Heart left ventricle (tissue), 16 donors: ENCODE data around the gene RAB1B. TPM values are rescaled to one million over a fixed set of nuclear protein-coding genes. Genes with fewer than 3 reads are reported as not detected.
"Not testable (repeated sequence)": the region's sequence is repeated elsewhere in the genome, so short reads cannot be mapped to it uniquely, and the experiment has no call there.

Experiments used
- ATAC-seq, 4 donors: fragments of 200-7000 bp; cut with Tn5 transposase; one replicate each; pipeline ENCODE4 v1.9.1; 2020 to 2022; ENCODE audit warnings: moderate library complexity in 4 of 4, mild to moderate bottlenecking in 3 of 4, moderate number of reproducible peaks in 1 of 4
- DNase-seq, 5 donors: peaks; one replicate each; pipeline ENCODE4 v3.0.0-alpha.2; 2020
- H3K27ac ChIP-seq, 12 donors: fragments of 200-600 bp; sonication (generic) in 4 of 12; one replicate each; pipeline versions ENCODE4 v1.5.0 to v1.8.0; 2016 to 2022; ENCODE audit warnings: mild to moderate bottlenecking in 2 of 12
- H3K27me3 ChIP-seq, 9 donors: fragments of 200-600 bp; sonication (generic) in 2 of 9; one replicate each; pipeline versions ENCODE4 v1.5.1 to v1.8.0; 2016 to 2022; ENCODE audit warnings: mild to moderate bottlenecking in 3 of 9
- H3K36me3 ChIP-seq, 9 donors: fragments of 200-600 bp; sonication (generic) in 2 of 9; one replicate each; pipeline versions ENCODE4 v1.5.0 to v1.8.0; 2018 to 2022; ENCODE audit warnings: mild to moderate bottlenecking in 2 of 9
- H3K4me1 ChIP-seq, 12 donors: fragments of 200-600 bp; sonication (generic) in 4 of 12; one replicate each; pipeline versions ENCODE4 v1.5.0 to v1.8.0; 2016 to 2022; ENCODE audit warnings: mild to moderate bottlenecking in 3 of 12
- H3K4me3 ChIP-seq, 12 donors: fragments of 200-600 bp; sonication (generic) in 4 of 12; one replicate each; pipeline versions ENCODE4 v1.5.0 to v1.8.0; 2017 to 2022; ENCODE audit warnings: mild to moderate bottlenecking in 9 of 12, moderate library complexity in 4 of 12
- H3K9me3 ChIP-seq, 12 donors: fragments of 200-600 bp; sonication (generic) in 4 of 12; one replicate each; pipeline versions ENCODE4 v1.5.0 to v1.8.0; 2016 to 2022; ENCODE audit warnings: mild to moderate bottlenecking in 1 of 12
- POLR2A ChIP-seq, 2 donors: fragments of 450-650 bp; IDR thresholded peaks; one replicate each; pipeline ENCODE4 v1.6.1; 2017; ENCODE audit warnings: antibody characterized with exemption in 2 of 2, mild to moderate bottlenecking in 2 of 2, moderate library complexity in 2 of 2
- WGBS, 4 donors: extraction: QIAGEN DNeasy Blood & Tissue Kit in 2 of 4; methylation state at CpG; one replicate each; pipeline versions ENCODE4 v1.1.5 to v1.1.7; 2013 to 2018; 5-methylcytosine and 5-hydroxymethylcytosine counted together
- intact Hi-C, 10 donors: fragments of 100-400 bp; cut with DNase I; formaldehyde crosslinking; loops; one replicate each; pipeline versions ENCODE4 v1.11.1 to v1.14.2; 2022
- polyA plus RNA-seq, 2 donors: library from polyadenylated mRNA; stranded (reverse); fragments of 200-250 nt; gene quantifications; one replicate each; pipeline ENCODE4 v1.2.3, GENCODE V29; 2013
- total RNA-seq, 9 donors: library from RNA; depleted of rRNA in 2 of 9; stranded (reverse); fragments of >200 nt in 2 of 9; fragmentation: NEBNext Ultra II Directional in 3 of 9; extraction: Animal tissue kit (Norgen Biotek cat#: 25700) in 3 of 9; gene quantifications; one replicate each; pipeline versions ENCODE4 v1.1.0 to v1.2.4, GENCODE V29; 2016 to 2023
- TF ChIP-seq, protein P1 (sequence below), 12 donors: fragments of 200-600 bp; sonication (generic) in 4 of 12; IDR thresholded peaks; one replicate each; pipeline versions ENCODE4 v1.5.0 to v1.8.0; 2018 to 2022; ENCODE audit warnings: antibody characterized with exemption in 12 of 12, mild to moderate bottlenecking in 5 of 12
- donor health status: ischemic (EF 13 %, LVEDD 7.1; RV severe dilation, severe dysfunction).
- donor health status: healthy with polysubstance abuse.
- donor health status: DM: no; HTN: yes; CAD: no.
- donor health status: DM: no; HTN: no; CAD: no.
- donor health status: ischemic (EF 25% LVEDD 6.9; RV normal size, moderate dysfunction).
- donor health status: ischemic (EF 25% LVEDD 5.7; RV mildly dilated, moderate dysfunction).
- donor health status: healthy.
- donor health status: DM: yes; HTN: yes; CAD: no.
- donor health status: ischemic (EF 35%, LVEDD 5.7; RV mildly dilated, moderate dysfunction).
- donor health status: nonischemic (EF 11% LVEDD 7.7; RV severe dilation, severe dysfunction).
- donor health status: DM: yes; HTN: yes; CAD: no.
- donor health status: PGD.
- donor health status: ischemic (EF 29% LVEDD 5.4; RV normal size, mild dysfunction).
- donor health status: nonischemic (EF 23%, LVEDD 6.1; RV moderate dilation, normal function).

Gene RAB1B
- total and polyA plus RNA-seq, 11 donors: 111 to 178 (median 135) TPM

DNA sequence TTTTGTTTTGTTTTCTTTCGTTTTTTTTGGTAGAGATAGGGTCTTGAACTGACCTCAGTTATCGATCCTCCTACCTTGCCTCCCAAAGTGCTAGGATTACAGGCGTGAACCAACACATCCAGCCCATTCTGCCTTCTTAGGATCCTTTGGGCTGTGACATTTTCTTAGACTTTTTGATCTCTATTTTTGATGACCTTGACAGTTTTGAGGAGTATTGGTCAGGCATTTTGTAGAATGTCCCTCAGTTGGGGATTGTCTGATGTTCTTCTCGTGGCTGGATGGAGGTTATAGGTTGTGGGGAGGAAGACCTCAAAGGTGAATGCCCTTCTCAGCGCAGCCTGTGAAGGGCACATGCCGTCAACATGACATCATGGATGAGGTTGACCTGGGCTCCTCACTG is 19.5 kb upstream of the RAB1B start:
- WGBS, 4 donors: 84 to 94% (median 89%) methylated on average over 6 of the region's 6 CpGs
- Histone ChIP-seq H3K27ac (no peak overlapping the region), H3K4me3 (no peak overlapping the region), H3K9me3 (no peaks in the 10 kb centered on the region), H3K27me3 (no peaks in the 10 kb centered on the region), H3K4me1 (peaks cover 0 to 6% (median 0%) of the 10 kb centered on the region in 12 donors), H3K36me3 (peaks cover 0 to 20% (median 10%) of the 10 kb centered on the region in 9 donors)
- intact Hi-C loops: no loop called here
- DNase-seq (no peak), ATAC-seq (no peak)
- TF ChIP-seq, protein P1, sequence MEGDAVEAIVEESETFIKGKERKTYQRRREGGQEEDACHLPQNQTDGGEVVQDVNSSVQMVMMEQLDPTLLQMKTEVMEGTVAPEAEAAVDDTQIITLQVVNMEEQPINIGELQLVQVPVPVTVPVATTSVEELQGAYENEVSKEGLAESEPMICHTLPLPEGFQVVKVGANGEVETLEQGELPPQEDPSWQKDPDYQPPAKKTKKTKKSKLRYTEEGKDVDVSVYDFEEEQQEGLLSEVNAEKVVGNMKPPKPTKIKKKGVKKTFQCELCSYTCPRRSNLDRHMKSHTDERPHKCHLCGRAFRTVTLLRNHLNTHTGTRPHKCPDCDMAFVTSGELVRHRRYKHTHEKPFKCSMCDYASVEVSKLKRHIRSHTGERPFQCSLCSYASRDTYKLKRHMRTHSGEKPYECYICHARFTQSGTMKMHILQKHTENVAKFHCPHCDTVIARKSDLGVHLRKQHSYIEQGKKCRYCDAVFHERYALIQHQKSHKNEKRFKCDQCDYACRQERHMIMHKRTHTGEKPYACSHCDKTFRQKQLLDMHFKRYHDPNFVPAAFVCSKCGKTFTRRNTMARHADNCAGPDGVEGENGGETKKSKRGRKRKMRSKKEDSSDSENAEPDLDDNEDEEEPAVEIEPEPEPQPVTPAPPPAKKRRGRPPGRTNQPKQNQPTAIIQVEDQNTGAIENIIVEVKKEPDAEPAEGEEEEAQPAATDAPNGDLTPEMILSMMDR (IDR thresholded peaks at IDR 0.05): no peak
- no peak for TF ChIP-seq POLR2A (IDR thresholded peaks at IDR 0.05)

DNA sequence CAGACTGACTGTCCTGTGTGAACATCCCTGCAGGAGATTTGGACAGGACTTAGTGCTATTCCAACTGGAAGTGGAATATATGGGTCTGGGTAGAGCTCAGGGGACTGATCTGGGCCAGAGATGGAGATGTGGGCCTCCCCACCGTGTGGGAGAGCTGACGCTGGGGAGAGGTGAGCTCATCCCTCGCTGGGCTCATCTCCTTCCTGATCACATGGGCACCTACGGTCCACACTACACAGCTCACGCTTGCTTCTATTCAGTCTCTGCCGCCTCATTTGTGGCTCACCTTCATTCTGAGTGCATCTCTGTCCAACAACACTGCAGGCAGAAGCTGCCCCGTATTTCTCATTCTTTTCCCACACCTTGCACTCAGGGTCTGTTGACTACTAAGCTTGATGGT is 16.6 kb upstream of the RAB1B start:
- TF ChIP-seq POLR2A (IDR thresholded peaks at IDR 0.05): no peak
- TF ChIP-seq, protein P1 (IDR thresholded peaks at IDR 0.05): no peak
- Histone ChIP-seq H3K36me3 (peaks cover 0 to 9% (median 0%) of the 10 kb centered on the region in 9 donors), H3K4me3 (no peak overlapping the region), H3K9me3 (no peaks in the 10 kb centered on the region), H3K27me3 (peaks cover 0 to 2% (median 0%) of the 10 kb centered on the region in 9 donors), H3K4me1 (peaks cover 0 to 11% (median 3%) of the 10 kb centered on the region in 12 donors), H3K27ac (no peak overlapping the region)
- DNase-seq: no peak
- ATAC-seq: no peak
- 78 to 86% (median 79%) methylated on average over 7 of the region's 7 CpGs for WGBS, 4 donors
- intact Hi-C loops: no loop called here

DNA sequence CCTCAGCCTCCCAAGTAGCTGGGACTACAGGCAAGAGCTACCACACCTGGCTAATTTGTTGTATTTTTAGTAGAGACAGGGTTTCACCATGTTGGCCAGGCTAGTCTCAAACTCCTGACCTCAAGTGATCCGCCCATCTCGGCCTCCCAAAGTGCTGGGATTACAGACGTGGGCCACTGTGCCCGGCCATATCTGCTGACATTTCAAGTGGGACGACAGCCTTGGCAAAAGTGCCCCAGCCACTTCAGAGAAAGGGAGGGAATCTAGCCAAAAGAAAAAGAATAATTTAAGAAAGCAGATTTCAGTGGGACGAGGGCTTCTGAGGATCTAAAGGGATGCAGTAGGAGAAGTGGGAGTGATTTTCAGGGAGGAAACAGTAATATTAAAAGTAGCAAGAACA is 15.4 kb upstream of the RAB1B start:
- DNase-seq, H3K27me3 ChIP-seq, H3K36me3 ChIP-seq, H3K9me3 ChIP-seq, H3K27ac ChIP-seq, H3K4me3 ChIP-seq, intact Hi-C loops, ATAC-seq: not testable (repeated sequence)
- WGBS, 4 donors: 34 to 52% (median 47%) methylated on average over 6 of the region's 6 CpGs
- H3K4me1 ChIP-seq: peaks cover 0 to 16% (median 9%) of the 10 kb centered on the region in 12 donors

DNA sequence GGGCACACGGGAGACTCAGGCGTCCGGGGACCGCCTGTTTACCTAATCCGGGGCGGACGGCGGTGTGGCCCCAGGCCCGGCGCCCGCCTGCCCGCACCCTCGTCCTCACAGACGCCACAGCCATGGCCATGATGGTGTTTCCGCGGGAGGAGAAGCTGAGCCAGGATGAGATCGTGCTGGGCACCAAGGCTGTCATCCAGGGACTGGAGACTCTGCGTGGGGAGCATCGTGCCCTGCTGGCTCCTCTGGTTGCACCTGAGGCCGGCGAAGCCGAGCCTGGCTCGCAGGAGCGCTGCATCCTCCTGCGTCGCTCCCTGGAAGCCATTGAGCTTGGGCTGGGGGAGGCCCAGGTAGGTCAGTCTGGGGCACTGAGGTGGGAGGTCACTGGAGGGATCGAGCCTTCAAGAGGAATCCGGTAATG is 10.0 kb upstream of the RAB1B start:
- Histone ChIP-seq H3K4me3 (peak overlapping the region; percentile 33 to 99 (median 90)), H3K4me1 (peaks cover 0 to 17% (median 12%) of the 10 kb centered on the region in 12 donors), H3K36me3 (peaks cover 0 to 42% (median 27%) of the 10 kb centered on the region in 9 donors), H3K27ac (peak overlapping the region in 10 of 12 donors; percentile 66 to 89 (median 82)), H3K9me3 (no peaks in the 10 kb centered on the region), H3K27me3 (peaks cover 0 to 7% (median 0%) of the 10 kb centered on the region in 9 donors)
- 3 to 13% (median 6%) methylated on average over 19 to 28 of the region's 28 CpGs for WGBS, 4 donors
- ATAC-seq (peak in 1 of 4 donors; percentile 0), DNase-seq (no peak)
- intact Hi-C loops: loop anchor here in 7 of 10 donors (1.0 to 2.0 kb wide), 2 partner anchors 36 kb away; no protein-coding TSS in a partner anchor
- TF ChIP-seq, protein P1 (IDR thresholded peaks at IDR 0.05): peak in 6 of 12 donors; percentile 0 to 31 (median 18)
- TF ChIP-seq POLR2A (IDR thresholded peaks at IDR 0.05): no peak

DNA sequence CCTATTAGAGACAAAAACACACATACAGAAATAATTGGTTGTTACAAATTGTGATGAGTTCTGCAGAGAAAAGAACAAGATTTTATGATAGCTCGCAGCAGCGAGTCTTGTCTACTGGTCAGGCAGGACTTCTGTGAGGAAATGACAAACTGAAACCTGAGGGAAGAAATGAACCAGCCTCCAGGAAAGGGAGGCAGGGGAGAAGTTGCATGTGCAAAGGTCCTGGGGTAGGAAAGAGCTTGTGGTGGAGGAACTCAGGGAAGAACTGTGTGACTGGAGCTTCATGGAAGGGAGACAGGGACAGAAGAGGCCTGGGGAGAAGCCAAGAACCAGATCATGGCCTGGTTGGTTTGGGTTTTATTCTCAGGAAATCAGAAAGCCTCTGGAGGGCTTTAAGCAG is 9.2 kb upstream of the RAB1B start:
- no peak for TF ChIP-seq POLR2A (IDR thresholded peaks at IDR 0.05)
- TF ChIP-seq, protein P1 (IDR thresholded peaks at IDR 0.05): no peak
- H3K27ac ChIP-seq: no peak overlapping the region
- H3K9me3 ChIP-seq: no peaks in the 10 kb centered on the region
- intact Hi-C loops: loop anchor here in 4 of 10 donors (2.0 kb wide), 1 partner anchor 36 kb away; no protein-coding TSS in a partner anchor
- peaks cover 0 to 17% (median 12%) of the 10 kb centered on the region in 12 donors for H3K4me1 ChIP-seq
- H3K36me3 ChIP-seq: peaks cover 0 to 49% (median 29%) of the 10 kb centered on the region in 9 donors
- ATAC-seq (no peak), DNase-seq (no peak)
- H3K27me3 ChIP-seq: peaks cover 0 to 7% (median 0%) of the 10 kb centered on the region in 9 donors
- no peak overlapping the region for H3K4me3 ChIP-seq
- 92 to 99% (median 97%) methylated on average over 2 of the region's 2 CpGs for WGBS, 4 donors
